ENCODE results near the gene LRRC17. TPM values are rescaled to one million over a fixed set of nuclear protein-coding genes. Genes with fewer than 3 reads are reported as not detected.
"Not testable (repeated sequence)": the region's sequence is repeated elsewhere in the genome, so short reads cannot be mapped to it uniquely, and the experiment has no call there.

LRRC17 gene
- total RNA-seq, 2 donors from 2014 or later = 1.4 to 11.1 TPM

- intact Hi-C loops (cut with DNase I) = no loop called here
- DNase-seq (ENCODE audit: low spot score) = no peak
Observed at GRCh38 chr7:102934701-102935100, 21.9 kb downstream of the LRRC17 start.

DNA sequence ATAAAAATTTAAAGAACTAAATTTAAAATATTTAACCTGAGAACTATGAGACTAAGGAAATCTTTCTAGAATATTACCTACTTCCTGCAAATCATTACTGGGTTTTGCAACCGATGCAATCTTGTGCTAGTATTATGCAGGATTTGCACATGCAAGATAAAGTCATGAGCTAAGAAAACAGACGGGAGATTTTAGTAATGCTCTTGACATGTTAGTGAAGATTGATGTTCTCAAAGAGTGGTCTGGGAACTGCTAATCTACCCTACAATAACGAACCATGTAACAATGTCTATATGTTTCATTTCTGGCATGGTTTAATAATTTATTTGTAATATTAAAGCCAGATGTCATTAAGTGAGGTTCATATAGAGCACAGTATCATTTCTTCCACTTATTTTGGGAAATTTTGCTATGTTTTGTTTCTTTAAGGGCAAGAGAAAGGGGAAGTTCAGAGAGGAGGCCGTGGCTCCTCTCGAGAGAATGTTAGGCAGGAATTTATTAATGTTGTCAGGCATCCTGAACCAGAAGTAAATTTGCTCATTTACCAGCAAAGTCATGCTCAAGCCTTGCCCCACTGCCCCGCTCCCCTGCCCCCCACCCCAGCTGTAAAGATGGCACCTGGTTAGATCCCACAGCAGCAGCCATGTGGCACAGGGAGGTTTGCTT is 22.8 kb downstream of the LRRC17 start:
- intact Hi-C loops (cut with DNase I) = no loop called here
- DNase-seq (ENCODE audit: low spot score) = no peak

DNA sequence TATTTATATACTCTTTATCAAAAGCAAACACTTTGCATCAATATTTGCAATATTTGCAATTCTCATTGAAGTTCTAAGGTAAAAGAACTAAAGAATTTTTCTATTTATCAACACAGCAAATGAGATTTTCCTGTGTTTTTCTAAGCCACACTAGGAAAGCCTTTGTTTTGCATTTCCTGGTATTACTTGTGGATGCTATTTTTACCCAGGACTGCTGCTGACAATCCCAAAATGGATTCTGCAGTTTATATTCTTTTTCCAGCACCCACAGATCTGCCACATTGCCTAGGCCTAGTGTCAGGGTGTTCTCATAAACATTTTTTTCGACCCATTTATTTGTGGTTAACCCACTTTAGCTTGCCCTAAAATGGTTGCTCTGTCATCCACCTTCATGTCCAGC is 25.9 kb downstream of the LRRC17 start:
- intact Hi-C loops (cut with DNase I) = no loop called here
- DNase-seq (ENCODE audit: low spot score) = no peak

DNA sequence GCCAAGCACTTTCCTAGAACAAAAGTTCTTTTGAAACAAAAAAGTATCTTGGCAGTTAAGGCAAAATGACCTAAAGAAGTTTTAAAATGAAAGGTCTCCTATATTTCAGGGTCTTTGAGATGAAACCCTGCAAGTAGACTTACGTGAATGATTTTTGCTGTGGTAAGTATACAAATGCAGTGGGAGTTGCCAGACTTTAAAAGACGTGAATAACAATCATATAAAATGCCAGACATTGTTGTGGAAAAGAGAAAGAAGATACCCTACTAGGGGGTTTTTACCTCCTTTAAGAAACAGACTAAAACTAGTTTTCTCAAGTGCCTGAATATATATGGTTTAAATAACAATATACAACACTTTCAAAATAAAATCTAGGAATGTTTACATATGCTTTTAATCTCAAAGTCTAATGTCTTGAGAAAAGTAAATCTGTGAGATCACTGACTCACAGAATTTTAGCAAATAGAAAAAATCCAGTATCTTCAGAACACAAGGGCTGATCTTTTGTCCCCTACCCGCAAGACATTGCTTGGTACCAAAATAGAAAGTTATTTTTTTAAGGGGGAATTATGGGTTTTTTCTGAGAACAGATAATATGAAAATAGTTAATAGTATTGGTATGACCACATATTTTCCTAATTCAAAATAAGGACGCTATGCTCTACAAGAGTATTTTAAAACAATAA is 29.5 kb downstream of the LRRC17 start:
- DNase-seq (ENCODE audit: low spot score) = no peak
- intact Hi-C loops (cut with DNase I) = no loop called here

DNA sequence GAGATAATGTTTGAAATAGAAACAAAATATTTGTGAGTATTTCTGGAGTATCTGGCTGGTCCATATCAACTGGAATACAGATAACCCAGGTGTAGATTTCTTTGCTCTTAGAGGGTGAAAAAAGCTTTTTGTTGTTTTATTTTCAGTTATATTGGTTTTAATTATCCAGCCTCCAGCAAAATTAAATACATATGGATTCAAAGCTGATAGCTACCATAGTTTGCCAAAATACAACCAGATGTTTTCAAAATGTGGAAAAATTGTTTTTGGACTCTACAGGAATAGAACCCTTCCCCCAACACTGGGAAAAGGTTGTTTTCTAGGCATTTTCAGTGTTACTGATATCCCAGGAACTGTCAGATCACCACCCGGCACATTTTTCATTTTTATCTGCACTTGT is 30.1 kb downstream of the LRRC17 start:
- intact Hi-C loops (cut with DNase I) = no loop called here

GRCh38 chr7:102943423-102944169 is 30.8 kb downstream of the LRRC17 start:
- intact Hi-C loops (cut with DNase I) = no loop called here
- no peak for DNase-seq (ENCODE audit: low spot score)

More for the DNA sequence above, 30.1 kb downstream of the LRRC17 start:
- DNase-seq (ENCODE audit: low spot score) = no peak

- intact Hi-C loops (cut with DNase I) = no loop called here
- DNase-seq (ENCODE audit: low spot score) = no peak
Observed at GRCh38 chr7:102944241-102944640, 31.4 kb downstream of the LRRC17 start.

GRCh38 chr7:102951839-102952238 is 39.0 kb downstream of the LRRC17 start:
- intact Hi-C loops (cut with DNase I) = no loop called here
- no peak for DNase-seq (ENCODE audit: low spot score)

GRCh38 chr7:102953406-102953805 is 40.6 kb downstream of the LRRC17 start:
- DNase-seq (ENCODE audit: low spot score) = no peak
- intact Hi-C loops (cut with DNase I) = no loop called here

DNA sequence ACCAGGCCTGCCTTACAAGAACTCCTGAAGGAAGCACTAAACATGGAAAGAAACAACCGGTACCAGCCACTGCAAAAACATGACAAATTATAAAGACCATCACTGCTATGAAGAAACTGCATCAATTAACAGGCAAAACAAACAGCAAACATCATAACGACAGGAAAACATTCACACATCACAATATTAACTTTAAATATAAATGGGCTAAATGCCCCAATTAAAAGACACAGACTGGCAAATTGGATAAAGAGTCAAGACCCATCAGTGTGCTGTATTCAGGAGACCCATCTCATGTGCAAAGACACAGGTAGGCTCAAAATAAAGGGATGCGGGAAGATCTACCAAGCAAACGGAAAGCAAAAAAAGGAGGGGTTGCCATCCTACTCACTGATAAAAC is 41.6 kb downstream of the LRRC17 start:
- DNase-seq (ENCODE audit: low spot score); intact Hi-C loops (cut with DNase I): not testable (repeated sequence)

- DNase-seq (ENCODE audit: low spot score); intact Hi-C loops (cut with DNase I): not testable (repeated sequence)
Observed at GRCh38 chr7:102958004-102958403, 45.2 kb downstream of the LRRC17 start.

- DNase-seq (ENCODE audit: low spot score); intact Hi-C loops (cut with DNase I): not testable (repeated sequence)
Observed at GRCh38 chr7:102961993-102962392, 49.2 kb downstream of the LRRC17 start.

DNA sequence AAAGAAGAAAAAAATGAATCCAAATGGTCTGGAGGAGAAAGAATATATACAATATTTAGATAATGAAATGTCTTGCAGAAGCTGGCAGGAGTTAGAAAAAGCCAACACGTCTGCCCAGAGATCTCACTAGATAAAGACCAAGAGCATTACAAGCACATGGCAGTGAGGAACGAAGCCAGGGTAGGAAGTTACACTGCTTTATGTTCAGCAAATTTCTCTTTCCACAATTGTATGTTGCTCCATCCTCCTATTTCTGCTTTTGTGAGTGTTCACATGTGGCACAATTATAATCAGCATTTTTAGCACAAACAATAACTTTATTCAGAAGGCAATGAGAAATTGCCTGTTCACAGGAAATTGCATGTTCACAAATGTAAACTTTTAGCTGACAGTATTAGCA is 53.7 kb downstream of the LRRC17 start:
- no peak for DNase-seq (ENCODE audit: low spot score)
- intact Hi-C loops (cut with DNase I) = no loop called here

DNA sequence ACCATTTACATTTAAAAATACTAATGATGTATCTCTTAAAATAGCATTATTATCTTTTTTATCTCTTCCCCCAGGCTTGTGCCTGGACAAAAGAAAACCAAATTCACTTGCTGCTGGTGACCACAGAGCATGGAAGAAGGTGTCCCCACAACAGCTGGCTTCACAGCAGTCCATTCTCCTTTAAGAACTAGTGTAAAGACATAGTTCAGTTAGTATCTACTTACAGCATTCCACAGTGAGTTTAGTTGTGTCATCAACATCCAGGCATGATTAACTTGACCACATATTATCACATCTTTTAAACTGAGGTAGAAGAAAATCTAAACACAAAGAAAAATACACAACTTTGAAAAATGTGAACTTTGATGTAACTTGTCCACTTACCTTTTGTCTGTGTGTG is 55.0 kb downstream of the LRRC17 start:
- intact Hi-C loops (cut with DNase I) = no loop called here
- DNase-seq (ENCODE audit: low spot score) = no peak

DNA sequence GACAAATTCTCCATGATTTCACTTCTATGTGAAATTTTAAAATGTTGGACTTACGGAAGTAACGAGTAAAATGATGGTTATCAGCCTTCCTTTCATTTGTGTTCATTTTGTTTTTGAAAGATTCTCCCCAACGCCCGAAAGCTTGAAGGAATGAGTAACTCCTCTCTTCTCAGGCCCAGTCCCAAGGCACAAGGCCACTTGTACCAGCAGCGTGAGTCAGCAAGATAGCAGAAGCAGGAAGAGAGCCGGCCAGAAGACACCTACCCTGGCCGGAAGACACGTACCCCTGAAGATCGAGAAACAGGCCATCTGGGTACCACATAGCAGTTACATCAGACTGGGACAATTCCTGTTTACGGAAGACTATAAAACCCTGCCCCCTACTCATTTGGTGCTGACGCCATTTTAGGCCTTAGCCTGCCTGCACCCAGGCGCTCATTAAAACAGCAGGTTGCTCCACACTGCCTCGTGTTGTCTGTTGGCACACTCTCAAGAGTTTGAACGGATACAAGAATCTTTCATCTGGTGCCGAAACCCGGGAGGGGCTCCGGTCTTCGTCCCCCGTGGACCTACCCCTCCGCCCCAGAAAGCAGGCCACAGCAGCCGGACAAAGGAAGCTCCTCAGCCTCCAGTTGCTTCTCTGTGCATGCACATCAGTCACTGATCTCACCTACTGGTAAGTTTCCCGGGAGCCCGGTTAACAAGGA is 60.4 kb downstream of the LRRC17 start:
- no peak for DNase-seq (ENCODE audit: low spot score)
- intact Hi-C loops (cut with DNase I) = no loop called here

- intact Hi-C loops (cut with DNase I) = no loop called here
- DNase-seq (ENCODE audit: low spot score) = no peak
Observed at GRCh38 chr7:102974366-102975236, 61.8 kb downstream of the LRRC17 start.

GRCh38 chr7:102975854-102976253 is 63.1 kb downstream of the LRRC17 start:
- intact Hi-C loops (cut with DNase I) = no loop called here
- DNase-seq (ENCODE audit: low spot score) = no peak

GRCh38 chr7:102976493-102976892 is 63.7 kb downstream of the LRRC17 start:
- intact Hi-C loops (cut with DNase I) = no loop called here
- DNase-seq (ENCODE audit: low spot score) = no peak

DNA sequence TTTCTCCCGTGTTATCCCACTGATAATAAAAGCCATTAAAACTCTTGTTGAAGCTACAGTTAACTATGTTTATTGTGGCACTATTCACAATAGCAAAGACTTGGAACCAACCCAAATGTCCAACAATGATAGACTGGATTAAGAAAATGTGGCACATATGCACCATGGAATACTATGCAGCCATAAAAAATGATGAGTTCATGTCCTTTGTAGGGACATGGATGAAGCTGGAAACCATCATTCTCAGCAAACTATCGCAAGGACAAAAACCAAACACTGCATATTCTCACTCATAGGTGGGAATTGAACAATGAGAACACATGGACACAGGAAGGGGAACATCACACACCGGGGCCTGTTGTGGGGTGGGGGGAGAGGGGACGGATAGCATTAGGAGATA is 64.8 kb downstream of the LRRC17 start:
- DNase-seq (ENCODE audit: low spot score); intact Hi-C loops (cut with DNase I): not testable (repeated sequence)
